K562 (cell line): ENCODE data around the gene ANAPC16. TPM values are rescaled to one million over a fixed set of nuclear protein-coding genes. Genes with fewer than 3 reads are reported as not detected.

ENCODE experiments used
- ARID2 ChIP-seq: fragments of 450-650 bp; IDR thresholded peaks from 2 replicates; pipeline ENCODE4 v1.6.1; 2017; ENCODE audit warnings: antibody characterized with exemption, mild to moderate bottlenecking
- ARNT ChIP-seq, 2 experiments: fragments of 450-650 bp; IDR thresholded peaks; 2 replicates each; pipeline ENCODE4 v1.6.1; 2016; ENCODE audit warnings: mild to moderate bottlenecking in 1 of 2
- E2F1 ChIP-seq: sonication (generic); formaldehyde crosslinking; IDR thresholded peaks from 2 replicates; pipeline ENCODE4 v1.8.1; 2023; ENCODE audit warnings: mild to moderate bottlenecking, missing genetic modification reagents, moderate library complexity
- KDM4B ChIP-seq, 2 experiments: fragments of 450-650 bp in 1 of 2; sonication (generic) in 1 of 2; IDR thresholded peaks; 2 replicates each; pipeline ENCODE4 v1.6.1; 2016 to 2017; ENCODE audit warnings: borderline replicate concordance in 2 of 2, antibody characterized with exemption in 1 of 2, low read depth in 1 of 2, mild to moderate bottlenecking in 1 of 2
- KHSRP ChIP-seq: fragments of 450-650 bp; IDR thresholded peaks from 2 replicates; pipeline ENCODE4 v1.6.1; 2017
- POLR2AphosphoS2 ChIP-seq: IDR thresholded peaks from 2 replicates; pipeline ENCODE4 v1.6.1; 2012; ENCODE audit warnings: low read length, improper control_type of control experiment
- SMAD3 ChIP-seq: fragments of 450-650 bp; formaldehyde crosslinking; conservative IDR thresholded peaks from 2 replicates; pipeline ENCODE4 v1.4.0; 2020; ENCODE audit warnings: mild to moderate bottlenecking
- SUPT5H ChIP-seq: fragments of 450-650 bp; IDR thresholded peaks from 2 replicates; pipeline ENCODE4 v1.6.1; 2016
- XRCC3 ChIP-seq: fragments of 450-650 bp; IDR thresholded peaks from 2 replicates; pipeline ENCODE4 v1.6.1; 2017; ENCODE audit warnings: mild to moderate bottlenecking, moderate library complexity
- XRCC4 ChIP-seq: IDR thresholded peaks from one replicate; pipeline ENCODE4 v1.6.1; 2011; ENCODE audit not compliant: insufficient read depth, insufficient read length; ENCODE audit errors: extremely low read depth
- ZKSCAN3 ChIP-seq: fragments of 250-450 bp; sonication (Bioruptor Pico); IDR thresholded peaks from 2 replicates; pipeline ENCODE4 v1.4.0; 2020
- ZNF175 ChIP-seq: fragments of 200-800 bp; sonication (Bioruptor generic); IDR thresholded peaks from 2 replicates; pipeline ENCODE4 v1.6.1; 2016; ENCODE audit warnings: low read depth, mild to moderate bottlenecking, missing genetic modification characterization, missing compliant biosample characterization
- ZNF232 ChIP-seq: sonication (generic); formaldehyde crosslinking; IDR thresholded peaks from 2 replicates; pipeline ENCODE4 v1.8.0; 2022; ENCODE audit warnings: mild to moderate bottlenecking, missing genetic modification reagents
- ZNF609 ChIP-seq: sonication (generic); formaldehyde crosslinking; IDR thresholded peaks from 2 replicates; pipeline ENCODE4 v1.8.1; 2023; ENCODE audit warnings: missing genetic modification reagents, mild to moderate bottlenecking, borderline replicate concordance
- ZNF766 ChIP-seq: fragments of 200-800 bp; sonication (Bioruptor generic); conservative IDR thresholded peaks from 2 replicates; pipeline ENCODE4 v1.6.1; 2016; ENCODE audit warnings: missing genetic modification characterization, missing compliant biosample characterization
- polyA plus RNA-seq, 8 experiments: library from polyadenylated mRNA; depleted of rRNA in 4 of 8; stranded (reverse) in 5 of 8; unstranded in 3 of 8; fragments of >200 nt; fragmentation: Nextera tagmentation in 2 of 8; fragmentation: Illumina TruSeq in 1 of 8; extraction: Ambion mirVana in 2 of 8; extraction: Trizol in 1 of 8; gene quantifications; 2 replicates each; pipeline versions ENCODE4 v1.2.1 to v1.2.3, GENCODE V29; 2011 to 2014; ENCODE audit warnings: inconsistent platforms in 1 of 8, missing spikeins in 1 of 8
- total RNA-seq, 7 experiments: library from RNA; depleted of rRNA in 6 of 7; stranded (reverse); fragments of >200 nt in 6 of 7; fragmentation: Illumina TruSeq in 2 of 7; extraction: Trizol in 2 of 7; gene quantifications; 2 replicates each; pipeline versions ENCODE4 v1.2.1 to v1.2.3, GENCODE V29; 2011 to 2021; ENCODE audit warnings: low replicate concordance in 1 of 7
- TF ChIP-seq, protein P1 (sequence below): fragments of 450-650 bp; IDR thresholded peaks from 2 replicates; pipeline ENCODE4 v1.6.1; 2018; ENCODE audit not compliant: partially characterized antibody

ANAPC16 gene
- total and polyA plus RNA-seq, 9 of the 15 experiments (the other 6 are each of a cell fraction or from before 2014, with no cell fraction given) = 42.6 to 208 (median 108) TPM

GRCh38 chr10:72260976-72261783 is 45.4 kb downstream of the ANAPC16 start (continued):
- TF ChIP-seq, protein P1, sequence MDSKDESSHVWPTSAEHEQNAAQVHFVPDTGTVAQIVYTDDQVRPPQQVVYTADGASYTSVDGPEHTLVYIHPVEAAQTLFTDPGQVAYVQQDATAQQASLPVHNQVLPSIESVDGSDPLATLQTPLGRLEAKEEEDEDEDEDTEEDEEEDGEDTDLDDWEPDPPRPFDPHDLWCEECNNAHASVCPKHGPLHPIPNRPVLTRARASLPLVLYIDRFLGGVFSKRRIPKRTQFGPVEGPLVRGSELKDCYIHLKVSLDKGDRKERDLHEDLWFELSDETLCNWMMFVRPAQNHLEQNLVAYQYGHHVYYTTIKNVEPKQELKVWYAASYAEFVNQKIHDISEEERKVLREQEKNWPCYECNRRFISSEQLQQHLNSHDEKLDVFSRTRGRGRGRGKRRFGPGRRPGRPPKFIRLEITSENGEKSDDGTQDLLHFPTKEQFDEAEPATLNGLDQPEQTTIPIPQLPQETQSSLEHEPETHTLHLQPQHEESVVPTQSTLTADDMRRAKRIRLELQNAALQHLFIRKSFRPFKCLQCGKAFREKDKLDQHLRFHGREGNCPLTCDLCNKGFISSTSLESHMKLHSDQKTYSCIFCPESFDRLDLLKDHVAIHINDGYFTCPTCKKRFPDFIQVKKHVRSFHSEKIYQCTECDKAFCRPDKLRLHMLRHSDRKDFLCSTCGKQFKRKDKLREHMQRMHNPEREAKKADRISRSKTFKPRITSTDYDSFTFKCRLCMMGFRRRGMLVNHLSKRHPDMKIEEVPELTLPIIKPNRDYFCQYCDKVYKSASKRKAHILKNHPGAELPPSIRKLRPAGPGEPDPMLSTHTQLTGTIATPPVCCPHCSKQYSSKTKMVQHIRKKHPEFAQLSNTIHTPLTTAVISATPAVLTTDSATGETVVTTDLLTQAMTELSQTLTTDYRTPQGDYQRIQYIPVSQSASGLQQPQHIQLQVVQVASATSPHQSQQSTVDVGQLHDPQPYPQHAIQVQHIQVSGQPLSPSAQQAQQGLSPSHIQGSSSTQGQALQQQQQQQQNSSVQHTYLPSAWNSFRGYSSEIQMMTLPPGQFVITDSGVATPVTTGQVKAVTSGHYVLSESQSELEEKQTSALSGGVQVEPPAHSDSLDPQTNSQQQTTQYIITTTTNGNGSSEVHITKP = peak; percentile 78
- TF ChIP-seq ZKSCAN3 (CRISPR knock-in tag) (no peak), KHSRP (no peak), ARID2 (no peak), E2F1 (CRISPR knock-in tag) (peak; percentile 20; the same call in 1 of the 2 replicates), ARNT (IDR thresholded peaks at IDR 0.05) (peak; percentile 86 to 91; a peak in 3 of 4 replicates), XRCC4 (no peak), ZNF175 (CRISPR knock-in tag) (no peak), SMAD3 (CRISPR knock-in tag) (no peak), ZNF232 (CRISPR knock-in tag) (no peak), POLR2AphosphoS2 (no peak; the same call in 1 of the 2 replicates), ZNF766 (CRISPR knock-in tag) (peak; percentile 81), KDM4B (IDR thresholded peaks at IDR 0.05; ENCODE audit: borderline replicate concordance in 2 of 2, low read depth in 1 of 2) (0 out of 4 replicates have a peak, but pooled peaks of 1 of the 2 experiments have one; percentile 25), XRCC3 (no peak), ZNF609 (CRISPR knock-in tag) (no peak), SUPT5H (peak; percentile 80; the same call in 1 of the 2 replicates)
